Measurements from ENCODE around the gene LTO1.

DNA sequence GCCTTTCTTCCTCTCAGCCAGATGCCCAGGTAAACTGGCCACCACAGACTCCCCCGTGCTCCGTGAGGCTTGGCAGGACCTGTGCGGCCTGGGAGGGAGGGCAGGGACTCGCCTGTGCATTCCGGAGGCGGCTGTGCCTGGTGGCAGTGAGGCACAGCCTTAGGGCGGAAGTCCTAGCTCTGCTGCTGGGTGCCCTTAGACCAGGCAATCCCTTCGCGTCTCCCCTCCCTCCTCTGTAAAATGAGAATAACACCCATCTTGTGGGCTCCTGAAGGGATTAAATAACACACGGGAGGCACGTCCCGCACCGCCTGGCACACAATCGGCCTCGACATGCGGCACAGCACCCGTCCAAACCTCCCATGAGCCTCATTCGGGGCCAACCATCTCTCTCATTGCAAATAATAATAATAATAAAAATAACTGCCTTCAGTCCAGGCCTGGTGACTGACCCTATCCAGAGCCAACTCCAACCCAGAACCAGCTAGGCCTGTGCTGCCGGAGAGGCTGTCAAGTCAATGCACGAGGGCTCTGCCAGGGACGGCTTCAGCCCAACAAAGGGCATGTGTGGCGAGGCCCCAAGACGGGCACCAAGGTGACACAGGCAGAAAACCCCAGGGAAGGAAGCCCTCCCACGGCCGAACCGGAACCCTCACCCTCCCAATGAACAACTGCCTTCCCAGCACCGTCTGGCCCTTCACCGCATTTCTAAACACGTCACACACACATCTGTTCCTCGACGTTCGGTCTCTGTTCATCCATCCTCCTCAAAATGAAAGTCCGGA lies 8.2 kb downstream of the LTO1 start:
- TF ChIP-seq MAZ (IDR thresholded peaks at IDR 0.05; ENCODE audit: borderline replicate concordance, low read depth, low read length) = no peak
- no peak for TF ChIP-seq CEBPB (IDR thresholded peaks at IDR 0.05)
- TF ChIP-seq, protein P1, sequence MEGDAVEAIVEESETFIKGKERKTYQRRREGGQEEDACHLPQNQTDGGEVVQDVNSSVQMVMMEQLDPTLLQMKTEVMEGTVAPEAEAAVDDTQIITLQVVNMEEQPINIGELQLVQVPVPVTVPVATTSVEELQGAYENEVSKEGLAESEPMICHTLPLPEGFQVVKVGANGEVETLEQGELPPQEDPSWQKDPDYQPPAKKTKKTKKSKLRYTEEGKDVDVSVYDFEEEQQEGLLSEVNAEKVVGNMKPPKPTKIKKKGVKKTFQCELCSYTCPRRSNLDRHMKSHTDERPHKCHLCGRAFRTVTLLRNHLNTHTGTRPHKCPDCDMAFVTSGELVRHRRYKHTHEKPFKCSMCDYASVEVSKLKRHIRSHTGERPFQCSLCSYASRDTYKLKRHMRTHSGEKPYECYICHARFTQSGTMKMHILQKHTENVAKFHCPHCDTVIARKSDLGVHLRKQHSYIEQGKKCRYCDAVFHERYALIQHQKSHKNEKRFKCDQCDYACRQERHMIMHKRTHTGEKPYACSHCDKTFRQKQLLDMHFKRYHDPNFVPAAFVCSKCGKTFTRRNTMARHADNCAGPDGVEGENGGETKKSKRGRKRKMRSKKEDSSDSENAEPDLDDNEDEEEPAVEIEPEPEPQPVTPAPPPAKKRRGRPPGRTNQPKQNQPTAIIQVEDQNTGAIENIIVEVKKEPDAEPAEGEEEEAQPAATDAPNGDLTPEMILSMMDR (IDR thresholded peaks at IDR 0.05) = no peak
- TF ChIP-seq MAFK (IDR thresholded peaks at IDR 0.05; ENCODE audit: partially characterized antibody) = no peak
- TF ChIP-seq CBX2 (IDR thresholded peaks at IDR 0.05; ENCODE audit: borderline replicate concordance, low read depth) = no peak
- no peak for TF ChIP-seq KDM5A (IDR thresholded peaks at IDR 0.05)
- no peak for TF ChIP-seq MYC (IDR thresholded peaks at IDR 0.05; ENCODE audit: borderline replicate concordance, low read length)
- TF ChIP-seq CHD2 (IDR thresholded peaks at IDR 0.05; ENCODE audit: low read length, partially characterized antibody) = no peak
- no peak for TF ChIP-seq EHMT2 (IDR thresholded peaks at IDR 0.05; ENCODE audit: low read depth)
- TF ChIP-seq, protein P2, sequence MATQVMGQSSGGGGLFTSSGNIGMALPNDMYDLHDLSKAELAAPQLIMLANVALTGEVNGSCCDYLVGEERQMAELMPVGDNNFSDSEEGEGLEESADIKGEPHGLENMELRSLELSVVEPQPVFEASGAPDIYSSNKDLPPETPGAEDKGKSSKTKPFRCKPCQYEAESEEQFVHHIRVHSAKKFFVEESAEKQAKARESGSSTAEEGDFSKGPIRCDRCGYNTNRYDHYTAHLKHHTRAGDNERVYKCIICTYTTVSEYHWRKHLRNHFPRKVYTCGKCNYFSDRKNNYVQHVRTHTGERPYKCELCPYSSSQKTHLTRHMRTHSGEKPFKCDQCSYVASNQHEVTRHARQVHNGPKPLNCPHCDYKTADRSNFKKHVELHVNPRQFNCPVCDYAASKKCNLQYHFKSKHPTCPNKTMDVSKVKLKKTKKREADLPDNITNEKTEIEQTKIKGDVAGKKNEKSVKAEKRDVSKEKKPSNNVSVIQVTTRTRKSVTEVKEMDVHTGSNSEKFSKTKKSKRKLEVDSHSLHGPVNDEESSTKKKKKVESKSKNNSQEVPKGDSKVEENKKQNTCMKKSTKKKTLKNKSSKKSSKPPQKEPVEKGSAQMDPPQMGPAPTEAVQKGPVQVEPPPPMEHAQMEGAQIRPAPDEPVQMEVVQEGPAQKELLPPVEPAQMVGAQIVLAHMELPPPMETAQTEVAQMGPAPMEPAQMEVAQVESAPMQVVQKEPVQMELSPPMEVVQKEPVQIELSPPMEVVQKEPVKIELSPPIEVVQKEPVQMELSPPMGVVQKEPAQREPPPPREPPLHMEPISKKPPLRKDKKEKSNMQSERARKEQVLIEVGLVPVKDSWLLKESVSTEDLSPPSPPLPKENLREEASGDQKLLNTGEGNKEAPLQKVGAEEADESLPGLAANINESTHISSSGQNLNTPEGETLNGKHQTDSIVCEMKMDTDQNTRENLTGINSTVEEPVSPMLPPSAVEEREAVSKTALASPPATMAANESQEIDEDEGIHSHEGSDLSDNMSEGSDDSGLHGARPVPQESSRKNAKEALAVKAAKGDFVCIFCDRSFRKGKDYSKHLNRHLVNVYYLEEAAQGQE (IDR thresholded peaks at IDR 0.05) = no peak
- no peak for TF ChIP-seq RNF2 (IDR thresholded peaks at IDR 0.05; ENCODE audit: borderline replicate concordance, low read depth)
- no peak for TF ChIP-seq HOXB5 (CRISPR knock-in tag; IDR thresholded peaks at IDR 0.05)

Data from A549 (cell line).